ENCODE measurements around the gene VAMP3.

Gene VAMP3

DNA sequence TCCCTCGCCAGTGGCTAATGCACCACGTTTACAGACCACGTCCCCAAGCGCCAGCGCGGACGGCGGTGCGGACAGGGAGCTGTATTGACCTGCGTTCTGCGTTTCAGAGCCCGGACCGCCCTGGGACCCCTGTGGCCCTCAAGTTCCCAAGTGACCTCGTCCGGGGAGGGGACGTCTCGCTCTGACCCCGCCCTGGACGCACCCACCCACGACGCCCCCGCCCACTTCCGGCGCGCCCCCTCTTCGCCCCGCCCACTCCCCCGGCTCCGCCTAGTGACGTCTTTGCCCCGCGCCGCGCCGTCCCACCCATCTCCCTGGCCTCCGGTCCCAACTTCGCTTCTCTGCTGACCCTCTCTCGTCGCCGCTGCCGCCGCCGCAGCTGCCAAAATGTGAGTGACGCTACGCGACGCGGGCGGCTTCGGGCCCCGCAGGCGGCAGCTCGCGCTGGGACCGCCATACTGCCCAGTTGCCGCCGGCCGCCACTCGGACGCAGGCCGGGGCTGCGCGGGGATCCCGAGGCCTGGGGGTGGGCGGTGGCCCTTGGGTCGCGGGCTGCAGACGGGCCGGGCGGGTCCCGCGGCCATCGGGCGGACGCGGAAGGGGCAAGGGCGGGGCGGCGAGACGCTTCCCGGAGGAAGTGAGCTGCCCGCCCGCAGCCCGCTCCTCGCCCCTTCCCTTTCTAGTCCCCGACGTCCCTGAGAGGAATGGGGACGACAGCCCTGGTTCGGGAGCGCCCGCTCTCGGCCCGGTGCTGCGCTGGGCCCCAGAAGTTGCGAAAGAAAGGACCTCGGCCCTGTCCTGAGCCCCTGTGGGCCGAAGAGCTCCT lies at the start of gene VAMP3:
TSS of gene VAMP3 (plus strand) at position 300 of the 826 bp plus-strand sequence. CDS start at position 388, 88 bp downstream.
- H3K9me3 ChIP-seq (ENCODE audit: control insufficient read depth, insufficient read depth, low read length), result no peaks in the 10 kb centered on the region
- peaks cover 4% of the 10 kb centered on the region; the same call in 1 of the 2 replicates for H3F3A ChIP-seq (ENCODE audit: control insufficient read depth, insufficient read depth)
- TF ChIP-seq CTCF (IDR thresholded peaks at IDR 0.05; ENCODE audit: low read depth, low read length, poor library complexity, severe bottlenecking) (no peak), EZH2phosphoT487 (IDR thresholded peaks at IDR 0.05; ENCODE audit: borderline replicate concordance, low read length) (no peak)
- peaks cover 27% of the 10 kb centered on the region for H3K79me2 ChIP-seq (ENCODE audit: control insufficient read depth, low read length)
- H4K20me1 ChIP-seq (ENCODE audit: control insufficient read depth, insufficient read depth, low read depth, low read length), result peaks cover 4% of the 10 kb centered on the region; the same call in 1 of the 2 replicates
- H3K36me3 ChIP-seq (ENCODE audit: control insufficient read depth, low read length), result peaks cover 18% of the 10 kb centered on the region
- H3K4me1 ChIP-seq (ENCODE audit: control insufficient read depth, low read length), result peaks cover 13% of the 10 kb centered on the region
- 0 out of 2 replicates have a peak within 1 kb of the TSS, but pooled peaks have one; percentile 15 for H3K27ac ChIP-seq (ENCODE audit: low read depth, low read length)
- 0 out of 2 replicates have a peak, but pooled peaks cover 2% of the 10 kb centered on the region for H3K27me3 ChIP-seq (ENCODE audit: control insufficient read depth, low read length)
- no peaks in the 10 kb centered on the region for H3K9me2 ChIP-seq (replicated peaks; ENCODE audit: control insufficient read depth, low read length)
- peak within 1 kb of the TSS; percentile 84 for H3K4me3 ChIP-seq (ENCODE audit: low read length)
- H3K4me2 ChIP-seq (ENCODE audit: low read length), result peak within 1 kb of the TSS; percentile 69

DNA sequence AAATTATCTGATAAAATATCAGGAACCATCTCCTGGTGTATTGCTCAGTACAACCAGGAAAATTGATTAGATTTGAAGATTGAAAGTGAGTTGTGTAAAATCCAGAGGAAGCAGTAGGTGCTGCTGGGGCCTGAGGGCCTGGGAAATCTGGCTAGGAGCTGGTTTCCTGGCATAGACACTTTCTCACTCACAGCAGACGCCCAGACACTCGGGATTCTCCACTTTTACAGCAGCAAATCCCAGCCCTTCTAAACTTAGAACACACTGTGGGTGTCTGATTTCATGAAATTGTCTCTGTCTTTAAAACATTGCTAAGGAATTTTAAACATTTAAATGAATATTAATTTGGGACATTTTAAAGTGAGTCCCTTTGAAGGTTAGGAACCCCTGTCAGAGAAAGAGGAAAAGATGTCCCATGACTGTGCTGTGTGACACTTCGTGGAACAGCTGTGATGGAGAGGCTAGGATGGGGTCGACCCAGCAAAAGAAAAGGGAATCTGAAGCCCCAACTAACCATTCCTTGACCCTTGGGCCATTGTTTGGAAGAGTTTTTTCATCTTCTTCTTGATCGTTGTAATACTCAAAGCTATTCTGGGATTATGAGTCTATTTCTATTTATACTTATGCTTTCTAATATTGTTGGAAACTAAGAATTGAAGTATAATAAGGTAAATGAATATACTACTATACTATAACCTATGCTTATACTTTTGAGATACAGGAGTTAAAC lies 49.0 kb upstream of the VAMP3 start:
- no peak overlapping the region for H3K4me2 ChIP-seq (ENCODE audit: low read length)
- H3K9me3 ChIP-seq (ENCODE audit: control insufficient read depth, insufficient read depth, low read length), result no peaks in the 10 kb centered on the region
- H3F3A ChIP-seq (ENCODE audit: control insufficient read depth, insufficient read depth), result no peaks in the 10 kb centered on the region
- no peak overlapping the region for H3K4me3 ChIP-seq (ENCODE audit: low read length)
- H3K9me2 ChIP-seq (replicated peaks; ENCODE audit: control insufficient read depth, low read length), result no peaks in the 10 kb centered on the region
- H3K79me2 ChIP-seq (ENCODE audit: control insufficient read depth, low read length), result no peaks in the 10 kb centered on the region
- no peaks in the 10 kb centered on the region for H3K4me1 ChIP-seq (ENCODE audit: control insufficient read depth, low read length)
- no peaks in the 10 kb centered on the region for H4K20me1 ChIP-seq (ENCODE audit: control insufficient read depth, insufficient read depth, low read depth, low read length)
- H3K36me3 ChIP-seq (ENCODE audit: control insufficient read depth, low read length), result no peaks in the 10 kb centered on the region
- H3K27me3 ChIP-seq (ENCODE audit: control insufficient read depth, low read length), result no peaks in the 10 kb centered on the region; the same call in 1 of the 2 replicates
- no peak overlapping the region for H3K27ac ChIP-seq (ENCODE audit: low read depth, low read length)
- TF ChIP-seq EZH2phosphoT487 (IDR thresholded peaks at IDR 0.05; ENCODE audit: borderline replicate concordance, low read length) (no peak), CTCF (IDR thresholded peaks at IDR 0.05; ENCODE audit: low read depth, low read length, poor library complexity, severe bottlenecking) (no peak)

GRCh38 chr1:7722670-7723012 lies 48.5 kb upstream of the VAMP3 start:
- no peaks in the 10 kb centered on the region for H4K20me1 ChIP-seq (ENCODE audit: control insufficient read depth, insufficient read depth, low read depth, low read length)
- H3K4me1 ChIP-seq (ENCODE audit: control insufficient read depth, low read length), result no peaks in the 10 kb centered on the region
- H3F3A ChIP-seq (ENCODE audit: control insufficient read depth, insufficient read depth), result no peaks in the 10 kb centered on the region
- H3K4me3 ChIP-seq (ENCODE audit: low read length), result no peak overlapping the region
- H3K9me3 ChIP-seq (ENCODE audit: control insufficient read depth, insufficient read depth, low read length), result no peaks in the 10 kb centered on the region
- no peaks in the 10 kb centered on the region for H3K36me3 ChIP-seq (ENCODE audit: control insufficient read depth, low read length)
- H3K4me2 ChIP-seq (ENCODE audit: low read length), result no peak overlapping the region
- no peaks in the 10 kb centered on the region for H3K79me2 ChIP-seq (ENCODE audit: control insufficient read depth, low read length)
- H3K27ac ChIP-seq (ENCODE audit: low read depth, low read length), result no peak overlapping the region
- H3K27me3 ChIP-seq (ENCODE audit: control insufficient read depth, low read length), result no peaks in the 10 kb centered on the region; the same call in 1 of the 2 replicates
- TF ChIP-seq CTCF (IDR thresholded peaks at IDR 0.05; ENCODE audit: low read depth, low read length, poor library complexity, severe bottlenecking) (no peak), EZH2phosphoT487 (IDR thresholded peaks at IDR 0.05; ENCODE audit: borderline replicate concordance, low read length) (no peak)
- no peaks in the 10 kb centered on the region for H3K9me2 ChIP-seq (replicated peaks; ENCODE audit: control insufficient read depth, low read length)

Data from DOHH2 (cell line).